Osteoblast (primary cell): ENCODE results near the gene P2RY14. TPM values are rescaled to one million over a fixed set of nuclear protein-coding genes. Genes with fewer than 3 reads are reported as not detected.
A peak's percentile ranks its signal among the peaks of the same experiment; 100 is the strongest.

Experiments used
- DNase-seq: peaks from one replicate; pipeline ENCODE4 v3.0.0; 2011; ENCODE audit warnings: low spot score, mixed read lengths; ENCODE audit not compliant: insufficient read length; ENCODE audit errors: missing footprints
- H2AFZ ChIP-seq: 2 replicates; pipeline ENCODE4 v1.6.0; 2011; ENCODE audit warnings: mild to moderate bottlenecking, low read length
- H3K27ac ChIP-seq: 2 replicates; pipeline ENCODE4 v1.5.1; 2011; ENCODE audit warnings: mild to moderate bottlenecking, low read depth, low read length, moderate library complexity
- H3K27me3 ChIP-seq: 2 replicates; pipeline ENCODE4 v1.6.0; 2012; ENCODE audit warnings: mild to moderate bottlenecking, control low read depth, inconsistent platforms, low read length, moderate library complexity; ENCODE audit not compliant: insufficient read depth
- H3K36me3 ChIP-seq: 2 replicates; pipeline ENCODE4 v1.5.1; 2011; ENCODE audit warnings: mild to moderate bottlenecking, low read length, control low read depth, moderate library complexity; ENCODE audit not compliant: insufficient read depth
- H3K4me1 ChIP-seq: 2 replicates; pipeline ENCODE4 v1.5.1; 2011; ENCODE audit warnings: mild to moderate bottlenecking, low read length, control low read depth, moderate library complexity; ENCODE audit not compliant: insufficient read depth
- H3K4me2 ChIP-seq: 2 replicates; pipeline ENCODE4 v1.6.0; 2011; ENCODE audit warnings: mild to moderate bottlenecking, low read length; ENCODE audit not compliant: insufficient read depth
- H3K4me3 ChIP-seq: fragments of 200-600 bp; sonication (generic); 3 replicates; pipeline ENCODE4 v1.5.1; 2012; ENCODE audit warnings: mild to moderate bottlenecking, low read length, inconsistent platforms; ENCODE audit not compliant: insufficient read depth
- H3K79me2 ChIP-seq: 2 replicates; pipeline ENCODE4 v1.6.0; 2012; ENCODE audit warnings: mild to moderate bottlenecking, low read length, control low read depth, inconsistent platforms; ENCODE audit not compliant: insufficient read depth
- H3K9me3 ChIP-seq: 2 replicates; pipeline ENCODE4 v1.5.1; 2011; ENCODE audit warnings: low read depth, low read length, control low read depth
- H4K20me1 ChIP-seq: 2 replicates; pipeline ENCODE4 v1.6.0; 2012; ENCODE audit warnings: mild to moderate bottlenecking, low read length, control low read depth; ENCODE audit not compliant: insufficient read depth
- total RNA-seq: library from RNA; depleted of rRNA; stranded (reverse); fragments of >200 nt; gene quantifications from 2 replicates; pipeline ENCODE4 v1.2.3, GENCODE V29; 2012
- TF ChIP-seq, protein P1 (sequence below): IDR thresholded peaks from 2 replicates; pipeline ENCODE4 v1.5.1; 2011; ENCODE audit warnings: mild to moderate bottlenecking, low read depth, low read length, moderate library complexity; ENCODE audit errors: extremely low read depth

Gene P2RY14
- total RNA-seq, 1 donor: not detected

DNA sequence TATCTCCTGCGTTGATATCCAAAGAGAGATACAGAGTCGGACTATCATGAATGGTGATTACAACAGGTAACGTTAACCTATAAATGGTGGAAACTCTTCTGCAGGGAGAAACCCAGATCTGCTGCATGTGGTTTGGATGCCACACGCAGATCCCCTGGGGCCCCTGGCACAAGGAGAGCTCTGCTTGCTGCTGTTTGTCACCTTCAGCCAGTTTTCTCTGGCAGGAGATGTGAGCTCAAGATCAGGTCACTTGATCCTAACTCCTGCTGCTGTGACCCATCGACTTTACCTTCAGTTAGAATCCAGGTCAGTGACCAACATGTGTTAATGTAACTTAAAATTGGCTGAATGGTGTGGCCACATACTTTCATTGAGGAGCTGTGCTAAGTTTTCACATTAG is 51.5 kb downstream of the P2RY14 start:
- no peak overlapping the region for H3K4me2 ChIP-seq
- TF ChIP-seq, protein P1, sequence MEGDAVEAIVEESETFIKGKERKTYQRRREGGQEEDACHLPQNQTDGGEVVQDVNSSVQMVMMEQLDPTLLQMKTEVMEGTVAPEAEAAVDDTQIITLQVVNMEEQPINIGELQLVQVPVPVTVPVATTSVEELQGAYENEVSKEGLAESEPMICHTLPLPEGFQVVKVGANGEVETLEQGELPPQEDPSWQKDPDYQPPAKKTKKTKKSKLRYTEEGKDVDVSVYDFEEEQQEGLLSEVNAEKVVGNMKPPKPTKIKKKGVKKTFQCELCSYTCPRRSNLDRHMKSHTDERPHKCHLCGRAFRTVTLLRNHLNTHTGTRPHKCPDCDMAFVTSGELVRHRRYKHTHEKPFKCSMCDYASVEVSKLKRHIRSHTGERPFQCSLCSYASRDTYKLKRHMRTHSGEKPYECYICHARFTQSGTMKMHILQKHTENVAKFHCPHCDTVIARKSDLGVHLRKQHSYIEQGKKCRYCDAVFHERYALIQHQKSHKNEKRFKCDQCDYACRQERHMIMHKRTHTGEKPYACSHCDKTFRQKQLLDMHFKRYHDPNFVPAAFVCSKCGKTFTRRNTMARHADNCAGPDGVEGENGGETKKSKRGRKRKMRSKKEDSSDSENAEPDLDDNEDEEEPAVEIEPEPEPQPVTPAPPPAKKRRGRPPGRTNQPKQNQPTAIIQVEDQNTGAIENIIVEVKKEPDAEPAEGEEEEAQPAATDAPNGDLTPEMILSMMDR: no peak

DNA sequence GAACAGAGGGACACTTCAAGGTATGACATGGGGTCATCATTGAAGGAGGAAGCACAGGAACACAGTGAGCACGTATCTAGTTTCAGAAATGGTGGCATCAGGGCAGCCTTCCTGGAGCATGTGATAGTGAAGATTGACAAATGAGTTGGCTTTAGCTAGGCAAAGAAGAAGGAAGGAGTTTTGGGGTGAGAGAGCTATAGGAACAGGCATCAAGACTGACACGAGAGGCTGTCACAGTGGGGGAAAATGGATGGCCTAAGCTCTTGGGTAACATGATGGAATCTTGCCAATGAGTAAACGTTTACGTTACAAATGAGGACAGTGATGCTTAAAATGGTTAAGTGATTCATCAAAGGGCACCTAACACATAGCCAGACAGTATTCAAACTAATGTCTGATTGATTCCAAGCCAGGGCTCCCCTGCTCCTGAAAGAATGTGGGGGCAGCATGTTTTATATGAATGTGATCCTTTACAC is 52.2 kb downstream of the P2RY14 start:
- H4K20me1 ChIP-seq: no peaks in the 10 kb centered on the region
- H3K4me3 ChIP-seq: no peak overlapping the region
- peaks cover 32% of the 10 kb centered on the region for H3K4me1 ChIP-seq
- no peaks in the 10 kb centered on the region for H3K27me3 ChIP-seq
- H3K4me2 ChIP-seq: no peak overlapping the region
- H3K79me2 ChIP-seq: no peaks in the 10 kb centered on the region
- no peaks in the 10 kb centered on the region for H3K9me3 ChIP-seq
- H3K27ac ChIP-seq: peak overlapping the region; percentile 73
- TF ChIP-seq, protein P1: no peak
- DNase-seq: peak; percentile 58
- H2AFZ ChIP-seq: peak overlapping the region; percentile 13
- no peaks in the 10 kb centered on the region for H3K36me3 ChIP-seq

More for the DNA sequence above, 51.5 kb downstream of the P2RY14 start:
- Histone ChIP-seq H2AFZ (no peak overlapping the region), H3K36me3 (no peaks in the 10 kb centered on the region), H3K27me3 (no peaks in the 10 kb centered on the region), H4K20me1 (no peaks in the 10 kb centered on the region), H3K79me2 (no peaks in the 10 kb centered on the region), H3K4me1 (peaks cover 32% of the 10 kb centered on the region), H3K9me3 (no peaks in the 10 kb centered on the region), H3K4me3 (no peak overlapping the region), H3K27ac (peak overlapping the region; percentile 73)
- peak; percentile 35 for DNase-seq

DNA sequence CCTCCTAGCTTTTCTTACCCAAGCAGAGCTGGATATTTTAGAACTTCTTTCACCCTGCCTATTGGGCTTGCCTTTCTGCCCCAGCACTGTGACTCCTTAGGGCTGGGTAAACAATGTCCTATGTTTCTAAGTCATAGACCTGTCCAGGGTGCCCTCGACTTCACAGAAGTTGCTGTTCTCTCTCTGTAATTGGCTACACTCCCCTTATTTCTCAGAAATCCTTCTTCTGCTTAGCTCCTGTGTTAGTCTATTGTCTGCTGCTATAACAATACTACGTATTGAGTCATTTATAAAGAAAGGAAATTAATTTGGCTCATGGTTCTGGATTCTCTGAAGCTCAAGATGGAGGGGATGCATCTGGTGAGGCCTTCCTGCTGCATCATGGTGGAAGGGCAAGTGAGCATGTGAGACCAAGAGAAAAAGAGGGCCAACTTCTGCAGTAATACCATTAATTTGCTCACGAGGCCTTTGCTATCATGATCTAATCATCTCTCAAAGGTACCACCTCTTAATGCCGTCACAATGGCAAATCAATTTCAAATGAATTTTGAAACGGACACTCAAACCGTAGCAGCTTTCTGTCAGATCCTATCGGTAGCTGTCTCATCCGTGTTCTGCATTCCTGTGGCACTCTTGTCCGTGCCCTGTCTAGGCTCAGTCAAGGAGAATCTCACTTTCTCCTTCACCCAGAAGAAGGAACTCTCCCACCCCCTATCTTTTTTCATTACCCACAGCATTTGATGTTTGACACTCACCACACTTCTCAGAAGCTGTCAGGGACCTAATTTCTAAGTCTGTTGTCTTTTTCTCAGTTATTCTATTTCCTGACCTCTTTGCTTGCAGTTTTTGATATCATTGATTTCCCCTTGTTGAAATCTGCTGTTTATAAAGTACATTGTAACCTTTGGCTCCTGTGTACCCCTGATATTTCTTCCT is 53.0 kb downstream of the P2RY14 start:
- DNase-seq: no peak
- Histone ChIP-seq H3K9me3 (no peaks in the 10 kb centered on the region), H3K4me3 (no peak overlapping the region), H3K4me2 (no peak overlapping the region), H3K27ac (peak overlapping the region; percentile 41), H3K36me3 (no peaks in the 10 kb centered on the region), H4K20me1 (no peaks in the 10 kb centered on the region), H3K27me3 (no peaks in the 10 kb centered on the region), H3K79me2 (no peaks in the 10 kb centered on the region), H3K4me1 (peaks cover 32% of the 10 kb centered on the region), H2AFZ (no peak overlapping the region)
- TF ChIP-seq, protein P1: no peak

DNA sequence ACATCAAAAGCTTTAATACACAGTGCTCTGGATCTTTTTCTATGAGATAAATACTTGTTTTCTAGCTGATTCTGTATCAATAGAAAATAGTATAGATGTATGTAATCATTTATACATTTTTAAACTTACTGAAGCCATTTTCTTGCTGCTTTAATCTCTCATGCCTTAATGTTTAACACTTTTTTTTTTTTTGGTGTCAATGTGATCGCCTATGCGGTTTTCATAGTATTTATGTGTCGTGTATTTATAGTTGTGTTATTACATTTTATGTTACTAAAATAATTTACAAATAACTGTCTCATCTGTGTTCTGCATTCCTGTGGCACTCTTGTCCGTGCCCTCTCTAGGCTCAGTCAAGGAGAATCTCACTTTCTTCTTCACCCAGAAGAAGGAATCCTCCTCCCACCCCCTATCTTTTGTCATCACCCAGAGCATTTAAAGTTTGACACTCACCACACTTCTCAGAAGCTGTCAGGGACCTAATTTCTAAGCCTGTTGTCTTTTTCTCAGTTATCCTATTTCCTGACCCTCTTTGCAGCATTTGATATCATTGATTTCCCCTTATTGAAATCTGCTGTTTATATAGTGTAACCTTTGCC is 54.0 kb downstream of the P2RY14 start:
- H4K20me1 ChIP-seq: no peaks in the 10 kb centered on the region

More for the DNA sequence above, 54.0 kb downstream of the P2RY14 start:
- Histone ChIP-seq H3K4me1 (peaks cover 32% of the 10 kb centered on the region), H3K79me2 (no peaks in the 10 kb centered on the region), H3K4me3 (no peak overlapping the region), H2AFZ (no peak overlapping the region), H3K4me2 (no peak overlapping the region), H3K27me3 (no peaks in the 10 kb centered on the region), H3K36me3 (no peaks in the 10 kb centered on the region), H3K9me3 (no peaks in the 10 kb centered on the region), H3K27ac (no peak overlapping the region)
- DNase-seq: no peak
- TF ChIP-seq, protein P1: no peak
